ENCODE data around the gene SH3PXD2A.

DNA sequence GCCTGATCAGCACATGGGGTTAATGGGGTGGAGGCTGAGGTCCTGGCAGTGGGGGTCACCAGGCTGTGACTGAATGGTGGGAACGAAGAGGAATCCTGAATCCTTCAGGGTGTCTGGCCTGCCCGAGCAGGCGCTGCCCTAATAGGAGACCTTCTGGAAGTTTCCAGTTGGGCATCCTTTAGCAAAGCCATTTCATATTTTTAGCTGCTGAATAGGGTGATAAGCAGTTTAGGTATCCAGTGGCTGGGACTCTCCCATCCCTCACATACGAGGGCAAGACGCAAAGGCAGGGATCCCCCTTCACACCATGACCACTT lies 159.3 kb downstream of the SH3PXD2A start:
- TF ChIP-seq, protein P1, sequence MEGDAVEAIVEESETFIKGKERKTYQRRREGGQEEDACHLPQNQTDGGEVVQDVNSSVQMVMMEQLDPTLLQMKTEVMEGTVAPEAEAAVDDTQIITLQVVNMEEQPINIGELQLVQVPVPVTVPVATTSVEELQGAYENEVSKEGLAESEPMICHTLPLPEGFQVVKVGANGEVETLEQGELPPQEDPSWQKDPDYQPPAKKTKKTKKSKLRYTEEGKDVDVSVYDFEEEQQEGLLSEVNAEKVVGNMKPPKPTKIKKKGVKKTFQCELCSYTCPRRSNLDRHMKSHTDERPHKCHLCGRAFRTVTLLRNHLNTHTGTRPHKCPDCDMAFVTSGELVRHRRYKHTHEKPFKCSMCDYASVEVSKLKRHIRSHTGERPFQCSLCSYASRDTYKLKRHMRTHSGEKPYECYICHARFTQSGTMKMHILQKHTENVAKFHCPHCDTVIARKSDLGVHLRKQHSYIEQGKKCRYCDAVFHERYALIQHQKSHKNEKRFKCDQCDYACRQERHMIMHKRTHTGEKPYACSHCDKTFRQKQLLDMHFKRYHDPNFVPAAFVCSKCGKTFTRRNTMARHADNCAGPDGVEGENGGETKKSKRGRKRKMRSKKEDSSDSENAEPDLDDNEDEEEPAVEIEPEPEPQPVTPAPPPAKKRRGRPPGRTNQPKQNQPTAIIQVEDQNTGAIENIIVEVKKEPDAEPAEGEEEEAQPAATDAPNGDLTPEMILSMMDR (conservative IDR thresholded peaks at IDR 0.05; ENCODE audit: low read depth, low read length) = no peak
- no peak for TF ChIP-seq EZH2 (IDR thresholded peaks at IDR 0.05; ENCODE audit: borderline replicate concordance, low read depth, low read length, poor library complexity, severe bottlenecking)
